ENCODE measurements around the gene TMEM26. TPM values are rescaled to one million over a fixed set of nuclear protein-coding genes. Genes with fewer than 3 reads are reported as not detected.

The TMEM26 gene
- total and polyA plus RNA-seq, 9 of the 15 experiments (the other 6 are each of a cell fraction or from before 2014, with no cell fraction given): not detected

DNA sequence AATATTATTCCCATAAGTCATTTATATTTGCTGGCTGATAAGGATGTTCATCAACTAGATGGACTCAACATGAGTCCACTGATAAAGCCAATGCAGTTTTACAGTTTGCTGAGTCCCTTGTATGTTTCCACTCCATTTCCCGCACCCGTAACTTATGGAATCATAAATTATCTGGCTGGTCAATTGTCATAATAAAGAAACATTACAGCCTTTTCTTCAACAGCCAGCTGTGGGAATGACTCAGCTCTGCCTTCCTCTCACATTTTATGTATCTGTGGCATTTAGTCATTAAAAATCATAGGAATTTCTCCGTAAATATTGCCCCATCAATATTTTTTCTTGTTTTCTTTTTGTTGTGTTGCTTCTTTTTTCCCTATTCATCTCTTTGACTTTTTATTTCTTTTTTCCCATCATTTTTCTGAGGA lies 22.3 kb upstream of the TMEM26 start (continued):
- peak; percentile 72 for TF ChIP-seq FOXM1 (IDR thresholded peaks at IDR 0.05; ENCODE audit: low read depth)
- no peak for TF ChIP-seq FOXM1 (CRISPR knock-in tag; IDR thresholded peaks at IDR 0.05; ENCODE audit: low read depth)
- TF ChIP-seq, protein P1, sequence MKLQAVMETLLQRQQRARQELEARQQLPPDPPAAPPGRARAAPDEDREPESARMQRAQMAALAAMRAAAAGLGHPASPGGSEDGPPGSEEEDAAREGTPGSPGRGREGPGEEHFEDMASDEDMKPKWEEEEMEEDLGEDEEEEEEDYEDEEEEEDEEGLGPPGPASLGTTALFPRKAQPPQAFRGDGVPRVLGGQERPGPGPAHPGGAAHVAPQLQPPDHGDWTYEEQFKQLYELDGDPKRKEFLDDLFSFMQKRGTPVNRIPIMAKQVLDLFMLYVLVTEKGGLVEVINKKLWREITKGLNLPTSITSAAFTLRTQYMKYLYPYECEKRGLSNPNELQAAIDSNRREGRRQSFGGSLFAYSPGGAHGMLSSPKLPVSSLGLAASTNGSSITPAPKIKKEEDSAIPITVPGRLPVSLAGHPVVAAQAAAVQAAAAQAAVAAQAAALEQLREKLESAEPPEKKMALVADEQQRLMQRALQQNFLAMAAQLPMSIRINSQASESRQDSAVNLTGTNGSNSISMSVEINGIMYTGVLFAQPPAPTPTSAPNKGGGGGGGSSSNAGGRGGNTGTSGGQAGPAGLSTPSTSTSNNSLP (IDR thresholded peaks at IDR 0.05; ENCODE audit: borderline replicate concordance, low read depth, low read length): peak; percentile 92
- peak; percentile 75; the same call in 1 of the 2 replicates for TF ChIP-seq BACH1 (tag; IDR thresholded peaks at IDR 0.05)
- TF ChIP-seq ARID1B (IDR thresholded peaks at IDR 0.05): peak; percentile 82
- TF ChIP-seq SMAD3 (CRISPR knock-in tag; conservative IDR thresholded peaks at IDR 0.05): no peak
- peak; percentile 80 for TF ChIP-seq ZNF644 (tag; IDR thresholded peaks at IDR 0.05; ENCODE audit: low read depth)
- TF ChIP-seq, protein P2, sequence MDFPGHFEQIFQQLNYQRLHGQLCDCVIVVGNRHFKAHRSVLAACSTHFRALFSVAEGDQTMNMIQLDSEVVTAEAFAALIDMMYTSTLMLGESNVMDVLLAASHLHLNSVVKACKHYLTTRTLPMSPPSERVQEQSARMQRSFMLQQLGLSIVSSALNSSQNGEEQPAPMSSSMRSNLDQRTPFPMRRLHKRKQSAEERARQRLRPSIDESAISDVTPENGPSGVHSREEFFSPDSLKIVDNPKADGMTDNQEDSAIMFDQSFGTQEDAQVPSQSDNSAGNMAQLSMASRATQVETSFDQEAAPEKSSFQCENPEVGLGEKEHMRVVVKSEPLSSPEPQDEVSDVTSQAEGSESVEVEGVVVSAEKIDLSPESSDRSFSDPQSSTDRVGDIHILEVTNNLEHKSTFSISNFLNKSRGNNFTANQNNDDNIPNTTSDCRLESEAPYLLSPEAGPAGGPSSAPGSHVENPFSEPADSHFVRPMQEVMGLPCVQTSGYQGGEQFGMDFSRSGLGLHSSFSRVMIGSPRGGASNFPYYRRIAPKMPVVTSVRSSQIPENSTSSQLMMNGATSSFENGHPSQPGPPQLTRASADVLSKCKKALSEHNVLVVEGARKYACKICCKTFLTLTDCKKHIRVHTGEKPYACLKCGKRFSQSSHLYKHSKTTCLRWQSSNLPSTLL (IDR thresholded peaks at IDR 0.05): no peak
- TF ChIP-seq SOX6 (IDR thresholded peaks at IDR 0.05): peak; percentile 85
- TF ChIP-seq KDM2B (CRISPR knock-in tag; IDR thresholded peaks at IDR 0.05): no peak
- TF ChIP-seq MAFG (tag; conservative IDR thresholded peaks at IDR 0.05): peak; percentile 94
- no peak for TF ChIP-seq SAFB (IDR thresholded peaks at IDR 0.05; ENCODE audit: borderline replicate concordance, low read depth, low read length)
- TF ChIP-seq ZNF175 (CRISPR knock-in tag; IDR thresholded peaks at IDR 0.05; ENCODE audit: low read depth): peak; percentile 18; the same call in 1 of the 2 replicates
- TF ChIP-seq, protein P3, sequence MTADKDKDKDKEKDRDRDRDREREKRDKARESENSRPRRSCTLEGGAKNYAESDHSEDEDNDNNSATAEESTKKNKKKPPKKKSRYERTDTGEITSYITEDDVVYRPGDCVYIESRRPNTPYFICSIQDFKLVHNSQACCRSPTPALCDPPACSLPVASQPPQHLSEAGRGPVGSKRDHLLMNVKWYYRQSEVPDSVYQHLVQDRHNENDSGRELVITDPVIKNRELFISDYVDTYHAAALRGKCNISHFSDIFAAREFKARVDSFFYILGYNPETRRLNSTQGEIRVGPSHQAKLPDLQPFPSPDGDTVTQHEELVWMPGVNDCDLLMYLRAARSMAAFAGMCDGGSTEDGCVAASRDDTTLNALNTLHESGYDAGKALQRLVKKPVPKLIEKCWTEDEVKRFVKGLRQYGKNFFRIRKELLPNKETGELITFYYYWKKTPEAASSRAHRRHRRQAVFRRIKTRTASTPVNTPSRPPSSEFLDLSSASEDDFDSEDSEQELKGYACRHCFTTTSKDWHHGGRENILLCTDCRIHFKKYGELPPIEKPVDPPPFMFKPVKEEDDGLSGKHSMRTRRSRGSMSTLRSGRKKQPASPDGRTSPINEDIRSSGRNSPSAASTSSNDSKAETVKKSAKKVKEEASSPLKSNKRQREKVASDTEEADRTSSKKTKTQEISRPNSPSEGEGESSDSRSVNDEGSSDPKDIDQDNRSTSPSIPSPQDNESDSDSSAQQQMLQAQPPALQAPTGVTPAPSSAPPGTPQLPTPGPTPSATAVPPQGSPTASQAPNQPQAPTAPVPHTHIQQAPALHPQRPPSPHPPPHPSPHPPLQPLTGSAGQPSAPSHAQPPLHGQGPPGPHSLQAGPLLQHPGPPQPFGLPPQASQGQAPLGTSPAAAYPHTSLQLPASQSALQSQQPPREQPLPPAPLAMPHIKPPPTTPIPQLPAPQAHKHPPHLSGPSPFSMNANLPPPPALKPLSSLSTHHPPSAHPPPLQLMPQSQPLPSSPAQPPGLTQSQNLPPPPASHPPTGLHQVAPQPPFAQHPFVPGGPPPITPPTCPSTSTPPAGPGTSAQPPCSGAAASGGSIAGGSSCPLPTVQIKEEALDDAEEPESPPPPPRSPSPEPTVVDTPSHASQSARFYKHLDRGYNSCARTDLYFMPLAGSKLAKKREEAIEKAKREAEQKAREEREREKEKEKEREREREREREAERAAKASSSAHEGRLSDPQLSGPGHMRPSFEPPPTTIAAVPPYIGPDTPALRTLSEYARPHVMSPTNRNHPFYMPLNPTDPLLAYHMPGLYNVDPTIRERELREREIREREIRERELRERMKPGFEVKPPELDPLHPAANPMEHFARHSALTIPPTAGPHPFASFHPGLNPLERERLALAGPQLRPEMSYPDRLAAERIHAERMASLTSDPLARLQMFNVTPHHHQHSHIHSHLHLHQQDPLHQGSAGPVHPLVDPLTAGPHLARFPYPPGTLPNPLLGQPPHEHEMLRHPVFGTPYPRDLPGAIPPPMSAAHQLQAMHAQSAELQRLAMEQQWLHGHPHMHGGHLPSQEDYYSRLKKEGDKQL (CRISPR knock-in tag; IDR thresholded peaks at IDR 0.05; ENCODE audit: borderline replicate concordance): no peak
- TF ChIP-seq ZNF197 (CRISPR knock-in tag; IDR thresholded peaks at IDR 0.05; ENCODE audit: low read depth): peak; percentile 71
- TF ChIP-seq, protein P4, sequence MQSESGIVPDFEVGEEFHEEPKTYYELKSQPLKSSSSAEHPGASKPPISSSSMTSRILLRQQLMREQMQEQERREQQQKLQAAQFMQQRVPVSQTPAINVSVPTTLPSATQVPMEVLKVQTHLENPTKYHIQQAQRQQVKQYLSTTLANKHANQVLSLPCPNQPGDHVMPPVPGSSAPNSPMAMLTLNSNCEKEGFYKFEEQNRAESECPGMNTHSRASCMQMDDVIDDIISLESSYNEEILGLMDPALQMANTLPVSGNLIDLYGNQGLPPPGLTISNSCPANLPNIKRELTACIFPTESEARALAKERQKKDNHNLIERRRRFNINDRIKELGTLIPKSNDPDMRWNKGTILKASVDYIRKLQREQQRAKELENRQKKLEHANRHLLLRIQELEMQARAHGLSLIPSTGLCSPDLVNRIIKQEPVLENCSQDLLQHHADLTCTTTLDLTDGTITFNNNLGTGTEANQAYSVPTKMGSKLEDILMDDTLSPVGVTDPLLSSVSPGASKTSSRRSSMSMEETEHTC (IDR thresholded peaks at IDR 0.05): no peak
- TF ChIP-seq RFX7 (CRISPR knock-in tag; IDR thresholded peaks at IDR 0.05): no peak
- no peak for TF ChIP-seq TOE1 (IDR thresholded peaks at IDR 0.05; ENCODE audit: borderline replicate concordance)
- TF ChIP-seq TOE1 (CRISPR knock-in tag; IDR thresholded peaks at IDR 0.05; ENCODE audit: borderline replicate concordance, low read depth): no peak
- TF ChIP-seq CBFA2T3 (IDR thresholded peaks at IDR 0.05): peak; percentile 76
